ENCODE data around the gene CCSER1.

DNA sequence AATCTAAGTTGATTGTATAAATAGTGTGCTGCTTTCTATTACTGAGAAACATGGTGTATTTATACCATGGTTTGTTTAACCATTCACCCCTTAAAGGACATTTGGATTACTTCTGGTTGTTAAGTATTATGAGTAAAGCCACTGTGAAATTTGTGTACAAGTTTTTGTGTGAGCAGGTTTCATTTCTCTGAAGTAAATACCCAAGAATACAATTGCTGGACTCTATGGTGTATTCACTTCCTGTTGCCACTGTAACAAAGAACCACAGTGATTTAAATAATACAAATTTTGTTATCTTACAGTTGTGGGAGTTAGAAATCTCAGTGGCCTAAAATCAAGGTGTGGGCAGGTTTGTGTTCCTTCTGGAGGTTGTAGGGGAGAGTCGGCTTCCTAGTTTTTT is 869.6 kb downstream of the CCSER1 start:
- TF ChIP-seq CTCF (IDR thresholded peaks at IDR 0.05; ENCODE audit: poor library complexity, severe bottlenecking) (no peak), POLR2AphosphoS5 (IDR thresholded peaks at IDR 0.05) (no peak), EP300 (conservative IDR thresholded peaks at IDR 0.05; ENCODE audit: poor library complexity, severe bottlenecking) (no peak)

Data from neural cell (in vitro differentiated cells).